ENCODE data around the gene IP6K3.

GRCh38 chr6:33717934-33718455 lies 28.7 kb downstream of the IP6K3 start:
- TF ChIP-seq CTCF (IDR thresholded peaks at IDR 0.05) (no peak), POLR2A (IDR thresholded peaks at IDR 0.05) (no peak)

Data from adrenal gland (tissue), 5 donors.